AG08396 (cell line): ENCODE data around the gene AFDN.

Experiments
- DNase-seq: peaks from one replicate; pipeline ENCODE4 v3.0.0; 2012; ENCODE audit warnings: low spot score, mixed read lengths

The AFDN gene

GRCh38 chr6:167843023-167843422 lies 16.3 kb downstream of the AFDN start:
- no peak for DNase-seq

GRCh38 chr6:167845856-167846255 lies 19.1 kb downstream of the AFDN start:
- no peak for DNase-seq

- DNase-seq: no peak
Measured at GRCh38 chr6:167846997-167847606, 20.4 kb downstream of the AFDN start.

- DNase-seq: no peak
Measured at GRCh38 chr6:167847936-167848335, 21.2 kb downstream of the AFDN start.

- no peak for DNase-seq
Measured at GRCh38 chr6:167848783-167849182, 22.1 kb downstream of the AFDN start.

GRCh38 chr6:167849846-167850459 lies 23.2 kb downstream of the AFDN start:
- no peak for DNase-seq

- DNase-seq: no peak
Measured at GRCh38 chr6:167850782-167851181, 24.1 kb downstream of the AFDN start.

GRCh38 chr6:167851370-167851952 lies 24.8 kb downstream of the AFDN start:
- DNase-seq: no peak

GRCh38 chr6:167855825-167856425 lies 29.2 kb downstream of the AFDN start:
- DNase-seq: peak; percentile 56

- DNase-seq: no peak
Measured at GRCh38 chr6:167856474-167856873, 29.8 kb downstream of the AFDN start.

GRCh38 chr6:167856999-167857660 lies 30.4 kb downstream of the AFDN start:
- no peak for DNase-seq

GRCh38 chr6:167858086-167858591 lies 31.4 kb downstream of the AFDN start:
- DNase-seq: no peak

GRCh38 chr6:167858842-167859664 lies 32.3 kb downstream of the AFDN start:
- no peak for DNase-seq

GRCh38 chr6:167860550-167861226 lies 34.0 kb downstream of the AFDN start:
- DNase-seq: no peak

- no peak for DNase-seq
Measured at GRCh38 chr6:167861424-167861823, 34.7 kb downstream of the AFDN start.

- no peak for DNase-seq
Measured at GRCh38 chr6:167863897-167864296, 37.2 kb downstream of the AFDN start.

GRCh38 chr6:167866642-167867041 lies 39.9 kb downstream of the AFDN start:
- no peak for DNase-seq

GRCh38 chr6:167870321-167870720 lies 43.6 kb downstream of the AFDN start:
- DNase-seq: no peak

GRCh38 chr6:167872538-167873210 lies 46.0 kb downstream of the AFDN start:
- no peak for DNase-seq

GRCh38 chr6:167877994-167878779 lies 51.5 kb downstream of the AFDN start:
- DNase-seq: no peak
